GM18873 (cell line): ENCODE data around the gene RCOR1.
A peak's percentile ranks its signal among the peaks of the same experiment; 100 is the strongest.
"Not testable (repeated sequence)": the region's sequence is repeated elsewhere in the genome, so short reads cannot be mapped to it uniquely, and the experiment has no call there.

ENCODE experiments used
- ATAC-seq: cut with Tn5 transposase; IDR thresholded peaks from one replicate; pipeline ENCODE4 v1.9.1; 2021; ENCODE audit warnings: mild to moderate bottlenecking, moderate library complexity, moderate number of reproducible peaks; ENCODE audit not compliant: unreplicated experiment, low FRiP score

RCOR1 gene

DNA sequence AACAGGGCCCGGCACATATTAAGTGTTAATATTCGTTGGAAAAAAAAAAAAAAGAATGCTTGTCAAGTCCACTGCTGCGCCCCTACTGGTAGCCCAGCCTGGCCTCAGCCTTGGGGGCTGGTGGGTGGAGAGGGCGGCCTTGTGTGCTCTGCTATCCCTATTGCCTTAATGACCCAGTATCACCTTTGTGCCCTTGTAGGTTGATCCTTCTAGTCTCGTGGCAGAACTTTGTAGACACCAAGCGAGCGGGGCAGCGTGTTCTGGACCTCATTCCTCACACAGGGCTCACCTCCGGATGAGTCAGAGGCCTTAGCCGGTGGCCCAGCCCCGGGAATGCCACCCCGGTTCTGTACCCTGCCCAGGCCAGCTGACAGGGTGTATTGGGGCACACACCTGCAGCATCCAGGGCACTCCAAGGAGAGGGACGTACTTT lies 1.8 kb upstream of the RCOR1 start:
- ATAC-seq = no peak

DNA sequence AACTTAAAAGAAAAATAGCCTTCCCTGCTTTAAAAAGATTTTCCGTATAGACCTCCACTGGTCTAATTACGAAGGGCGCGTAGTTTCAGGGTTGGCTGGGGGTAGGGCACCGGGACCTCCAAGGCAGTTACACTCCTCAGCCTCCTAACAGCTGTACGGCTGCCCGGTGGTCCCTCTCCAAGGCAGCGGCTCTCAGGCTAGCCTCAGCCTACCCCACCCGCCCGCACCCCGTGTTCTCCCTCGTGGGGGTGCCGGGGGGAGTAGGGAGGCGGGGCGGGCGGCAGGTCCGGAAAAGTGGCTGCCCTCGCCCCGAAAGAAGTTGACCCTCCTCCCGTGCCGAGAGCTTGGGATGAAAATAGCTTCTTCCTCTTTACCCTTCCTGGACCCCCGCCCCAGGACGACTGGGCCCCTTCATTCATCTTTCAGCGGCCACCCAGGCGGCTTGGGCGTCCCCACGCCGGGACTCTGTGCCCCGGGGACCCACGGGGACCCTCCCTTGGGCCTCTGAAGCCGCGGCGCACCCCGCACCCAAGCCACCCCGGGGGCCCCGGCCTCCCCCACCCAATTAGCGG lies 991 bp upstream of the RCOR1 start:
- ATAC-seq = no peak

DNA sequence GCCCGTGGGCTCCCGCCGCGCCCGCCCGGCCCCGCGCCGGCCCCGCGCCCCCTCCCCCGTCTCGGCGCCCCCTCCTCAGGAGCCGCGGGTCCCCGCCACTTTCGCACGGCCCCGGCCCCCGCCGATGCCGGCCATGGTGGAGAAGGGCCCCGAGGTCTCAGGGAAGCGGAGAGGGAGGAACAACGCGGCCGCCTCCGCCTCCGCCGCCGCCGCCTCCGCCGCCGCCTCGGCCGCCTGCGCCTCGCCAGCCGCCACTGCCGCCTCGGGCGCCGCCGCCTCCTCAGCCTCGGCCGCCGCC lies 263 bp downstream of the RCOR1 start:
- ATAC-seq = peak; percentile 10

DNA sequence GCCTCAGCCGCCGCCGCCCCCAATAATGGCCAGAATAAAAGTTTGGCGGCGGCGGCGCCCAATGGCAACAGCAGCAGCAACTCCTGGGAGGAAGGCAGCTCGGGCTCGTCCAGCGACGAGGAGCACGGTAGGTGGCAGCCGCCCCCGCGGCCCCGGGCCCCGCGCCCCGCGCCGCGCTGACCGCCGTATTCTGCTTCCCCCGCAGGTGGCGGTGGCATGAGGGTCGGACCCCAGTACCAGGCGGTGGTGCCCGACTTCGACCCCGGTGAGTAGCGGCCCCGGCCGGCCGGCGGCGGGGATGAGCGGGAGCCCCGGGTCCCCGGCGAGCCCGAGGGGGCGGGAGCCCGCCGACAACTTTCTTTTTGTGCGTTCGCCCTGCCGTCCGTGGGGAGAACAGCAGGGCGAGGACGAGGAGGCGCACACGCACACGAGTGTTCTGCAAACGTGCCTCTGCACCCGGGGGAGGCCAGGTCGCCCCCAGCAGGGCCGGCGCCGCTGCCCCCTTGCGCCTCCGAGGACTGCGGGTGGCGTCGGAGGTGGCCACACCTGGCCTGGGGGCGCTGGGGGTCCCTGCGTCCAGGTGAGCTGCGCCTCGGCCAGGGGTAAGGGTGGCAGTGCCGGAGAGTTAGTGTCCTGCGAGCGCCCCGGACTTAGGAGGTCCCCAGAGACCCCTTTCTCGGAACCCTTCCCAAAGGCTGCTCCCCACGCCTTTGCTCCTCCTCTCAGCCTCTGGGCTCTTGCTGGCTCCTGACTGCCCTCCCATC lies 794 bp downstream of the RCOR1 start:
- peak; percentile 15 for ATAC-seq

DNA sequence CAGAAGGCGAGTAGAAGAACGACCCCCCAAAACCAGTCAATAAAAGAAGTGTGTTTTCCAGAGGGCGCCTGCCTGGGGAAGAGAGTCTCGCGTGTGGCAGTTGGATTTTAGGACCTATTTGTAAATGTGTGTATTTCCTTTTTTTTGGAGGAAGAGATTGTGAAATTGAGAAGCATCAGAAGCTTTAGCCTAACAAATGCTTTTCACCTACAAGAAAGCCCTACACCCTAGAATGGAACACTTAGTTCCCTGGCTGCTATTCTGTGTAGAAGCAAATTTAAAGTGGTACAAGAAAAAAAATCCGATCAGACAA lies 1.3 kb downstream of the RCOR1 start:
- ATAC-seq = no peak

DNA sequence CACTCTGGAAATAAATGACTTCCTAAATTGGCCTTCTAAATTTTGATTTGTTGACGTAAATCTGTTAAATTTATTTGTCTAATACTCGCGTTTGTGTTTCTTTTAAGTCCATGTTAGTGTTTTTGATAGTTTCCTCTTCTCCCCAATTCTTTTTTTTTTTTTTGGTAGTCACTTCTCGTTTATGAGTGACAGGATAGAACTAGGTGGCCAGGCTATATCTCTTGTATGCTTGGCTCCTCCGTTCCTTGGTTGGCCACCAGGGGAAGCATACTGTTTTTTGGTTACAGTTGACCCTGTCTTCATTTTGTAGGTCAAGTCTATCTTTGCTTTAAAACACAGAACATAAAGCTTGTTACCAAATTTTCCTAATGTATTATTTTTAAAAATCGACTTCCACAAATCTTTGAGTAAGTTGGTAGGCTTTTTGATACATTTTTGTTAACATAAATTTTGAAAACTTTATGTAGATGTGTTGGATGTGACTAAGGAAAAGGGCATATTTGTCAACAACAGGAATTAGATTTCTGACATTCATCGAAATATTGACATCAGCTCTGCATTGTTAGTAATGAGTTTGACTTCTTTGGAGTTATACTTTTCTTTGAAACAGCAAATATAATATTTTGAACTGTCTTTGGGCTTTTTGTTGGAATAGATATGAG lies 2.2 kb downstream of the RCOR1 start:
- no peak for ATAC-seq

DNA sequence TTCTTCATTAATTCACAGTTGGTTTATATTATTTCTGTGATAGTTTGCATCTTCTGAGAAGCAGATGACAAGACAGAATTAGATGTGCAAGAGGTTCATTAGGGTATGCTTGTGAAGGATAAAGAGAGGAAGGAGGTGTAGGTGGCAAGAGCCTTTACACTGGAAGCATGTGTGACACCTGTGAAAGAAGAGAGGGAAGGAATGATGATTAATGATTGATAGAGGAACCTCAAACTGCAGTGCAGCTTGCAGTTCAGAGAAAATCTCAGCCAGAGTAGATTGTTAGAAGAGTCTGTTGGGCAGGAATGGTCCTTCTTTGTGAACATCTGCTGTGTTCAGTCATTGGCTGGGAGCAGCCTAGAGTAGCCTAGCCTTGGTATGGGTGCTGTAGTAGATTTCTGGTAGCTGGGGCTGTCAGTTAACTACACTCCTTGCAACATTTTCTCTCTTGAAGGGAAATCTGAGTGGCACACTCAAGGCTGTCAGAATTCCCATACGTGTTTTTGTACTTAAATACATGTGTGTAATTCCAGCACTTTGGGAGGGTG lies 9.0 kb downstream of the RCOR1 start:
- ATAC-seq = no peak

DNA sequence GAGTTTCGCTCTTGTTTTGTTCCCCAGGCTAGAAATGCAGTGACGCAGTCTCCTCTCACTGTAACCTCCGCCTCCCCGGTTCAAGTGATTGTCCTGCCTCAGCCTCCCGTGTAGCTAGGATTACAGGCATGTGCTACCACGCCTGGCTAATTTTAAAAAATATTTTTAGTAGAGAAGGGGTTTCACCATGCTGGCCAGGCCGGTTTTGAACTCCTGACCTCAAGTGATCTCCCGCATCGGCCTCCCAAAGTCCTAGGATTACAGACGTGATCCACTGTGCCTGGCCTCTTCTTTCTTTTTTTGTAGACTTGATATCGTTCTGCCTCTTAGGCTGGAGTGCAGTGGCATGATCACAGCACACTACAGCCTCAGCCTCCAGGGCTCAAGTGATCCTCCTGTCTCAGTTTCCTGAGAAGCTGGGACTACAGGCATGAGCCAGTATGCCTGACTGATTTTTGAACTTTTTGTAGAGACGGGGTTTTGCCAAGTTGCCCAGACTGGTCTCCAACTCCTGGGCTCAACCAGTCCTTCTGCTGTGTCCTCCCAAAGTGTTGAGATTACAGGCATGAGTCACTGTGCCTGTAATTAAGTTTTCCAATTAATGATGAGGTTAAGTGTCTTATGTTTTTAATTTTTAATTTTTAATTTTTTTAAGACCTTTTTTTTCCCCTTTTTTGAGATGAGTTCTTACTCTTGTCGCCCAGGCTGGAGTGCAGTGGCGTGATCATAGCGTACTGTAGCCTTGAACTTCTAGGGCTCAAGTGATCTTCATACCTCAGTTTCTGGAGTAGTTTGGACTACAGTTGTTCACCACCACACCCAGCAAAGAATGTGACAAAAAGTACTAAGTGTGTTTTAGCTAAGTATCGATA lies 10.2 kb downstream of the RCOR1 start:
- no peak for ATAC-seq

DNA sequence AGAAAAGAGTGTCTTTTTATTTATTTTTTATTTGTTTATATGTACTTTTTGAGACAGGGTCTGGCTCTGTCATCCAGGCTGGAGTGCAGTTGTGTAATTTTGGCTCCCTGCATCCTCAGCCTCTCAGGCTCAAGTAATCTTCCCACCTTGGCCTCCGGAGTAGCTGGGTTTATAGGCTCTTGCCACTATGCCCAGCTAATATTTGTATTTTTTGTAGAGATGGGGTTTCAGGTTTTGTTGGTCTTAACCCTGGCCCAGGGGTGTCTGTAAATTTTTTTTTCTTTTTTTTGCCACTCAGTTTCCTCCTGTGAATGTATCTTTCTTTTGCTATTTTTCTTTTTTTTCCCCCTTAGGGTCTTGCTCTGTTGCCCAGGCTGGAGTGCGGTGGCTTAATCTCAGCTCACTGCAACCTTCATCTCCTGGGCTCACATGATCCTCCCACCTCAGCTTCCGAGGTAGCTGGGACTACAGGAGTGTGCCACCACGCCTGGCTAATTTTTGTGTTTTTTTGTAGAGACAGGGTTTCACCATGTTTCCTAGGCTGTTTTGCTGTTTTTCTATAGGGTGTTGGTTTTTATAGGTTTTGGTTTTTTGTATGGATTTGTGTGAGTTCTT lies 11.0 kb downstream of the RCOR1 start:
- ATAC-seq = no peak

DNA sequence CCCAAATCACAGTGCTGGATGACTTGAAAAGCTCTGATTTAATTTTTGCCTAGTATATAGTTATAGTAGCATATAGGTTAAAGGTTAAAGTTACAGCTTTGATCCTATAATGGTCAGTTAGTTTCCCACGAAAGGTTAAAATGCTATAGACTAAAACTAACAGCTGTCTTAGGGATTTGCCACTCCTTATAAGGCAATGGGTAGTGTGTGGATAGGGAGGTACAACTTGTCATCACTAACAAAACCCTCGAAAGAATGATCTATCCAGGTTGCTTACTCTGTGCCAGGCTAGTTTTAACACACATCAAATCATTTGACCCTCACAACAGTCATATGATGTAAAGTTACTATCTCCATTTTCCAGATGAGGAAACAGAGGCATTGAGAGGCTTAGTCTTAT lies 11.7 kb downstream of the RCOR1 start:
- no peak for ATAC-seq

DNA sequence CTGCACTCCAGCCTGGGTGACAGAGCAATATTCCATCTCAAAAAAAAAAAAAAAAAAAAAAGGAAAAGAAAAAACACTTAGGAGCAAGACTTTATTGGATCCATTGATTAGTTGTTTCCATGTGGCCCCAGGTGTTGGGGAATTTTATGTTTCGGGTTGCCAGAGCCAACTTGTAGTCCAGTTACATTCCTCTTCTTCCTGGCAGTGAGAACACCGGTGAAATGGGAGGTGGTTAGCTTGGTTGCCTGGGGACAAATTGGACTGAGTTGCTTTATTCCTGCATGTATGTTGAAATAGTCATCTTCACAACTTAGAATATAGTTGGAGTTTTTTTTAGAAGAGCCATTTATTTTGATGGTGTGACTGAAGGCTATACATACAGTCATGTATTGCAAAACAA lies 12.6 kb downstream of the RCOR1 start:
- no peak for ATAC-seq

DNA sequence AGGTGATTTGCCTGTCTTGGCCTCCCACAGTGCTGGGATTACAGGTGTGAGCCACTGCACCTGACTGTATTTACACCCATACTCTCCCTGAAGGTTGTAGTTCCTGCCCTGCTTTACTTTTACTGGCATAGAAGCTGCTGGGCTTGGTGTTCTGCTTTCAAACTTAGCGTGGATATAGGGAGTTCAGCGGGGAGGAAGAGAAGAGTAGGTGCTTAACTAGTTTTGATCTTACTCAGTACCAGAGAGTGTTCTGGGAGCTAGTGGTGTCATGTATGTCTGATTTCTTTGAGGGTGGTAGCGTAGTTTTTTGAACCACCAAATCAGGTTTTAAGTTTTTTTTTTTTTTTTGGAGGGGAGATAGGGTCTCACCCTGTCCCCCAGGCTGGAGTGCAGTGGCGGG lies 13.8 kb downstream of the RCOR1 start:
- peak; percentile 41 for ATAC-seq

DNA sequence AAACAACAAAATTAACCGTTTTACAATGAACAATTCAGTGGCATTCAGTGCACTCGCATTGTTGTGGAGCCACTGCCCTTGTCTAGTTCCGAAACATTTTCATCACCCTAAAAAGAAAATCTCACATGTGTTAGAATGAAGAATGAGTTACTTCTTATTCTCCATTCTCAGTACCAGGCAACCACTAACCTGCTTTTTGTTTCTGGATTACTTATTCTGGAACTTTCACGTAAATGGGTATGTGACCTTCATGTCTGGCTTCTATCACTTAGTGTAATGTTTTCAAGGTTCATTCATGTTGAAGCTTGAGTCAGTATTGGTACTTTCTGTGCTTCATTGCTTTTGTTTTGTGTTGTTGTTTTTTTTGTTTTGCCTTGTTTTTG lies 15.6 kb downstream of the RCOR1 start:
- ATAC-seq = peak; percentile 39

DNA sequence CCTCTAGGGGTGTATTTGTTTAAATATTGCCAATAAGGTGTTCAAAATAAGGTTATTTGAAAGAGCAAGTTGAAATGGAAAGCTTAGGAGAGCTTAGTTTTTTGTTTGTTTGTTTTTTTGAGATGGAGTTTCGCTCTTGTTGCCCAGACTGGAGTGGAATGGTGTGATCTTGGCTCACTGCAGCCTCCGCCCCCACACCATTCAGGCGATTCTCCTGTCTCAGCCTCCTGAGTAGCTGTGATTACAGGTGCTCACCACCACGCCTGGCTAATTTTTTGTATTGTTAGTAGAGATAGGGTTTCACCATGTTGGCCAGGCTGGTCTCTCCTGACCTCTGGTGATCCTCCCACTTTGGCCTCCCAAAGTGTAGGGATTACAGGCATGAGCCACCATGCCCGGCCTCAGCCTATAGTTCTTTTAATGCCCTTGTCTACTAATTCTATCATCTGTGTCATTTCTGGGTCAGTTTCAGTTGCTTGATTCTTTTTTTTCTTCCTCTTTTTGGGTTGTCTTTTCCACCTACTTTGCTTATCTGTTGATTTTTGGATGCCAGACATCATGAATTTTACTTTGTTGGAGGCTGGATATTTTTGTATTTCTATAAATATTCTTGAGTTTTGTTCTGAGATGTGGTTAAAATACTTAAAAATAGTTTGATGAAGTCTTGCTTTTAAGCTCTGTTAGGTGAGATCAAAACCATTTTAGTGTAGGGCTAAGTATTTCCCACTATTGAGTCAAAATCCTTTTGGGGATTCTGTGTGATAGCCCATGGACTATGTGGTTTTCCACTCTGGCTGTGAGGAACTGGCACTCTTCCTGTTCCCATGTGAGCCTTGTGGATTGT lies 18.7 kb downstream of the RCOR1 start:
- no peak for ATAC-seq

DNA sequence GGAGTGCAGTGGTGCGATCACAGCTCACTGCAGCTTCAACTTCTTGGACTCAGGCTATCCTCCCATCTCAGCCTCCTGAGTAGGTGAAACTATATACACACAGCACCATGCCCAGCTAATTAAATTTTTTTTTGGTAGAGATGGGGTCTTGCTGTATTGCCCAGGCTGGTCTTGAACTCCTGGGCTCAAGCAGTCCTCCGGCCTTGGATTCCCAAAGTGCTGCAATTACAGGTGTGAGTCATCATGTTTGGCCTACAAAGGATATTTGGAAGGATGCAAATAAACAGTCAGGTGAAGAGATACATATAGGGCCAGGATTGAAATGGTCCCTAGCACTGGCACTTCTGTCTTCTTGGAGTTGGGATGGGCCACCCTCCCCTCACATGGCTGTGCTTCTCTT lies 23.9 kb downstream of the RCOR1 start:
- no peak for ATAC-seq

DNA sequence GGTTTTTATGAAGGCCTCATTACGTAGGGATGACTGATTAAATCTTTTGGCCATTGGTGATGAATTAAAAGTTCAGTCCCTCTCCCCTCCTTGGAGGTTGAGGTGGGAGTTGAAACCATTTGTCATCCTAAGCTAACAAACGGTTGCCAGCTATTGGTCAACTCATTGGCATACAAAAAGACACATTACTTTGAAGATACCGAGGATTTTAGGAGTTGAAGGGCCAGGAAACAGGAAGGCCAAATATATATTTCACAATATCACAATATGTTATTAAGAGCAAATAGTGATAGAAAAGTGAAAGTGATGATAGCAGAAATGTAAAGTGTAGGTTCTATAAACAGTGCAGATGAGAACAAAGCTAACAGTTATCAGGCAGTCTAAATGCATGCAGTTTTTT lies 24.4 kb downstream of the RCOR1 start:
- no peak for ATAC-seq

DNA sequence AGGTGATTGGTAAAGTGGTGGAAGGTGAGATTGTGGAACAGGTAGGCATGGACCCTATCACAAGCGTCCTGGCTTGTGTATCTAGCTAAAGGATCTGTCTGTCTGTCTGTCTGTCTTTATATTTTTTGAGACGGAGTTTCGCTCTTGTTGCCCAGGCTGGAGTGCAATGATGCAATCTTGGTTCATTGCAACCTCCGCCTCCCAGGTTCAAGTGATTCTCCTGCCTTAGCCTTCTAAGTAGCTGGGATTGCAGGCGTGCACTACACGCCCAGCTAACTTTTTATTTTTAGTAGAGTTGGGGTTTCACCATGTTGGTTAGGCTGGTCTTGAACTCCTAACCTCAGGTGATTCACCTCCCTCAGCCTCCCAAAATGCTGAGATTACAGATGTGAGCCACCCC lies 26.6 kb downstream of the RCOR1 start:
- not testable (repeated sequence) for ATAC-seq

DNA sequence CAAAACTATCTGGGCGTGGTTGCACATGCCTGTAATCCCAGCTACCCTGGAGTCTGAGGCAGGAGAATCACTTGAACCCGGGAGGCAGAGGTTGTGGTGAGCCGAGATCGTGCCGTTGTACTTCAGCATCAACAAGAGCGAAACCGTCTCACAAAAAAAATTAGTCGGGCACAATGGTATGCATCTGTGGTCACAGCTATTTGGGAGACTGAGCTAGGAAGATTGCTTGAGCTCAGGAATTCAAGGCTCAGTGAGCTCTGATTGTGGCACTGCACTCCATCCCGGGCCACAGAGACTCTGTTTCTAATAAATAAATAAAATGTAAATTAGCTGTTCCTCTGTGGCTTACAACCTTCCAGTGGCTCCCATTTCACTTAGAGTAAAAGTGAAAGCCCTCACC lies 28.0 kb downstream of the RCOR1 start:
- ATAC-seq = no peak

DNA sequence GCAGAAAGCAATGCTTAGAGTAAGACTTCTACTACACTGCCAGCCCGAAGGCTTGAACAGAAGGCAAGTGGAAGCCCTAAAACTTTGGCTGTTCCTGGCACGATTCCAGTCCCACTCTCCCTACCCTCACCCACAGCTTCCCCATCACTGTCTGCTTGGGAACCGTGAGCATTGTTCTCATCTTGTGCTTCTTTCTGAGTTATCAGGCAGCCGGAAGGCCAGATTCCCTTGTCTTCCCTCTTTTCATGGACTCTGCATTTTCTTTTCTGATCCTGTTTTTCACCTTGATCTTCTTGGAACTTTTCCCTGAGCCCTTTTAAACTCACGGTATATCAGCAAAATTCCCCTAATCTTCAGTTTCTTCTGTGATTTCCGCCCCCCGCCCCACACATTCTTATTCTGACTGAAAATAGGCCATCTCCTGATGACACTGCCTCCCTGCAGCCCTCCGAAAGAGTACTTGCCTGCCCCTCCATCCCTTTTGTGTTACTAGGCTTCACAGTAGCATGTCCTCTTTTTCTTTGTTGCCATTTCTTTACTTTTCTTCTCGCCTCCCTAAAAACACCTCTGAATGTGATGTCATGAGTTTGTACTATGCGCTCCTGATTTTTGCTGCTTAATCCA lies 29.9 kb downstream of the RCOR1 start:
- ATAC-seq = no peak
